ENCODE data around the gene RSPH3.
"Not testable (repeated sequence)": the region's sequence is repeated elsewhere in the genome, so short reads cannot be mapped to it uniquely, and the experiment has no call there.

The RSPH3 gene, protein sequence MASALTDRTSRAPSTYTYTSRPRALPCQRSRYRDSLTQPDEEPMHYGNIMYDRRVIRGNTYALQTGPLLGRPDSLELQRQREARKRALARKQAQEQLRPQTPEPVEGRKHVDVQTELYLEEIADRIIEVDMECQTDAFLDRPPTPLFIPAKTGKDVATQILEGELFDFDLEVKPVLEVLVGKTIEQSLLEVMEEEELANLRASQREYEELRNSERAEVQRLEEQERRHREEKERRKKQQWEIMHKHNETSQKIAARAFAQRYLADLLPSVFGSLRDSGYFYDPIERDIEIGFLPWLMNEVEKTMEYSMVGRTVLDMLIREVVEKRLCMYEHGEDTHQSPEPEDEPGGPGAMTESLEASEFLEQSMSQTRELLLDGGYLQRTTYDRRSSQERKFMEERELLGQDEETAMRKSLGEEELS

DNA sequence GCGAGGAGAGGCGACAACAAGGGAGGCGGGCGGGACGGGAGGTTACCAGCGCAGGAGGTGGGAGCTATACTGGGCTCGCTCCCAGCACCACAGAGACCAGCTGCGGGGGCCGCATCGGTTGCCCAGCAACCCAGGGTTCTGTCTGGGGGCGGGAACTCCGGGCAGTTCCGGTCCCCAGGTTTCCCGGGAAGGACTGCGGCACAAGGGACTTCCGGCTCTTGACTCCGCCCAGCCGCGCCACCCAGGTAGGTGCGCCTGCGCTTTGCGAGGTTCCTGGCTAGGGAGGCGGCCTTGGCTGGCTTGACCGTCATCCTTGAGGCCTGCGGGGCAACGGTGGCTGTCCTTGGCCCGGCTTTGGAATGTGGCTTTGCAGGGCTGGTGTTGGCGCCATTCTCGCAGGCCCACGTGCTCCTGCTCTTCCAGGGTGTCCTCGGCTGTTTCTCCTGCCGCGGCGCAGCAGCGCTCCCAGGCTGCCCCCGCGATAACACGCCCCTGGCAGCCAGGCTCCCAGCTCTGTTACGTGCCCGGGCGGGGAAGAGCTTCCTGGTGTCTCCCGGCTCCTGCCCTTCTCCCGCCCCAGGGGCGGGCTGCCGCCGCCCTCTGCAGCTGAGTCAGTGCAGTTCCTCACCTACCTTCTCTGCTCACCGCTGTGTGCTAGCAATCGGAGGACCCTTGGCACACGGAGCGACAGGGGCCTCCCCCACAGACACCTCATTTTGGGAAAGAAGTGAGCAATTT lies at the start of gene RSPH3:
Gene RSPH3, minus strand, starts transcription at position 537 of the 738 bp plus-strand sequence. CDS start 652 bp downstream, outside the sequence.
- DNase-seq, result peak; percentile 92

DNA sequence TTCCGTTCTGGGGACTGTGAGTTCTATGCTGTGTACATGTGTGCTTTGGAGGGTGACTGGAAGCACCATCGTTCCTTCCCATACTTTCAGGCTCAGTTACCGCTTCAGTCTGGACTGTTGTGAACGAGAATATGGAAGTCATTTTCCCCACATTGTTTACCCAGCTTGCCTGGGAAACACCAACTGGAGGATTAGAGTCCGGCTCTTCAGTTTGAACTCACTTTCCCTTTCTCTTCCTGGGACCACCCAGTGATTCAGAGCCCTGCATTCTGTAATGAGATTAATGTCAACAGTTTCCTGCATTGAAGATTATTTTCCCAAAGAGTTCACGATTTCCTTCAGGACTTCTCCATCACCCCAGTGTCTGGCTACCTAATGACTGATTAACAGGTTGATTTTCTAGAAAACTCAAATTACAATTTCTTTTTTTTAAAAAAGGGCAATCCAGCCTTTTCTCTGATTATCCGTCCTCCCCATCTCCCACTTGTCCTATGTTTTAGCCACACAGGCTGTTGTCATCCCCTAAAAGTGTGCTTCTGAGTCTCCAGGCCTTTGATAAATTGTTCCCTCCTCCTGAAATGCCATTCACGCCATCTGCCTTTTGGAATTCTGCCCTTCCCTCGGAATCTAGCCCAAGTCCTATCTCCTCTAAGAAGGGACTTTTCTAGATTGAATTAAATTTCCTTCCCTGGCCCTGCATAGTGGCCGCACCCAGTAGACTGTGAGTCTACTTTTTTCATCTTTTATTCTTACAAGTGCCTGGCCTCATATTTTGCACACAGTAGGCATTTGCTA lies 48.1 kb upstream of the RSPH3 start:
- no peak for DNase-seq

DNA sequence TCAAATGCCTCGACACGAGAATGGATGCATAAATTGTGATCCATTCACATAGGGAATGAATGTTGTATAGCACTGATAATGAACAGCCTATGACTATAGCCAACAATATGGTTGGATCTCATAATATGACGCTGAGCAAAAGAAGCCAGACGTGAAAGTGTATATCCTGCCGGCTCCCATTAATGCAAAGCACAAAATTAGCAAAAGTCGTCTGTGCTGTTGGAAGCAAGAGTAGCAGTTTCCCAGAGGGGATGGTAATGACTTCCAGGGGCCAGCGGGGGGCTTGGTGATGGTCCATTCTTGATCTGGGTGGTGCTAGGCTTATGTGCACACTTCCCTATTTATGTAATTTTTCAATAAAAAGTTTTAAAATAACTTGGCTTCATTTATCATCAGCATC lies 45.8 kb upstream of the RSPH3 start:
- no peak for DNase-seq

DNA sequence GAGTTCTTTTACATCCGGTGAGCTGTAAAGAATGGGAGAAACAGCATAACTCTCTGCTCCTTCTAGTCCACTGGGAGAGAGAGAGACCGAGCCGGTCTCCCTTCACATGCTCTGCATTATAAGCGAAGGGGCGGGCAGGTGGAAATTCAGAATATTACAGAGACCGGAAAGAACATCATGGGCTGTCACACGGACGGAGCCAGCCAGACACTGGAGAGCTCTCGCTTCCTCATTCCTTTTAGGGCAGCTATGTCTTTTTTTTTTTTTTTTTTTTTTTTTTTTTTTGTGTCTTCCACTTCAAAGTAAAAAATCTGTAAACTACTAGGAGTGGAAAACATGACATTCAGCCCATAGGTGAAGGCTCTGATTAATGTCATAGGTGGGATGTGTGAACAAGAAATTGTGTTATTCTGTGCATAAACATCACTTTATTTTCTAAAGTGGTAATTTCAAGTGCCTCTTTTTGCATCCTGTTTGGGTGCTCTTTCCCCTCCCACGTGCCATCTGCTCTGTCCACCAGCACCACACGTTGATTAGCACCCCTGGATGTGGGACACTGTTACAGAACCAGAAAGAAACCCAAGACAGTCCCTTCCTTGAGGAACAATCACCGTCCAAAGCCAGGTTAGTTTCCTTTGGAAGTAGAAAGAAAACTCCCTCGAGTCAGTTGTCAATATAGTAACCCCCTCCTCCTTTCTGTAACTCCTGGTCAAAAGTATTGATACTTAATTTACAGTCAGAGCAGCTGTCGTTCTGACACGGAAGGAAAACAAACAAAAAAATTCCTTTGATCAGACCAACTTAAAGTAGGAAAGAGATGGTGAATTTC lies 45.1 kb upstream of the RSPH3 start, which contains the start of gene TAGAP:
Gene TAGAP, minus strand, starts transcription at position 93 of the 829 bp plus-strand sequence. CDS start 845 bp downstream, outside the sequence.
- no peak for DNase-seq

DNA sequence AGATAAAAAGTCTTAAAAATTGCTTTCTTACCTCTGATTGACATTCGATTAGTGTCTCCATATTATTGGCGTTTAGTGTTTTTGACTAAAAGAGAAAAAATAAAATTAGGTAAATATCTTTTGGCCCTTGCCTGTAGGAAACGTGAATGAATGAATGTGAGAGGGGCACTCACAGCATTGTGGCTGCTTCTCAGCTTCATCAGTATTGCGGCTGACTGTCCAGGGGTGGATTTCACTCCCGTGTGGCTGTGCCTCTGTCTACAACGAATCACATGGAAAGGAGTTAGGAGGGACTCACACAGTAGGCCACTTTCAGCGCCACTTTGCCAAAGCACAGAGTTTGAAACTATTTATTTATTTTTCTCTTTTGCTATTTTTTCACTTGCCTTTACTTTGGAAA lies 43.9 kb upstream of the RSPH3 start:
- no peak for DNase-seq

DNA sequence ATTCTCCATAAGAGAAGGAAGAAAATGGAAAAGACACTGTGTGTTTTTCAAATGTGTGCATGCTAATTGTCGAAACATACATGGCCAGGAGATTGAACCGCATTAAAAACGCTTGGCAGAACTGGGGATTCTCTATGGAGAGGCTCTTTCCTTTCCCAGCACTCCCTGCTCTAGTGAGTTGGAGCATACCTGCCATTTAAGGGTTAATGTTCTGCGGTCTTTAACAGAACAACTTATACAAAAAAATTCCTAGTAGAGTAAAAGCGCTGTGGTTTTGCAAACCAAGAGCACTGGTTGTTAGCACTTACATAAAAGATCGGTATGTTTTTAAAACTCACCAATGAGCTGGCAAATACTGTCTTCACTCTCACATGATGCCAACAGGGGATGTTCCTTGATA lies 43.2 kb upstream of the RSPH3 start:
- peak; percentile 12 for DNase-seq

DNA sequence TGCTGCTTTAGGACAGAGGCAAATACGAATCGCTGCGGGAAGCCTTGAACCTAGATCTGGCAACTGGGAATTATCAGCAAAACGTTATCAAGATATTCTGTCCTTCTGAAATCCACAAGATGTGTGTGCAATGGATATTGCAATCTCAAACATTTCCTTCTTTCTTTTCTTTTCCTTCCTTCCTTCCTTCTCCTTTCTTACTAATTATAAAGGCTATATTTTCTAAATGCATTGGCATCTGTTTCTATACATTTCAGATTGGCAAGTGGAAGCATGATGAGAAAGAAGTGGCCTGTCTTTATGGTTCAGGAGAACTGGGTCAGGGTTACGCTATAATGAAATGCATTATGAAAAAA lies 42.8 kb upstream of the RSPH3 start:
- DNase-seq, result no peak

DNA sequence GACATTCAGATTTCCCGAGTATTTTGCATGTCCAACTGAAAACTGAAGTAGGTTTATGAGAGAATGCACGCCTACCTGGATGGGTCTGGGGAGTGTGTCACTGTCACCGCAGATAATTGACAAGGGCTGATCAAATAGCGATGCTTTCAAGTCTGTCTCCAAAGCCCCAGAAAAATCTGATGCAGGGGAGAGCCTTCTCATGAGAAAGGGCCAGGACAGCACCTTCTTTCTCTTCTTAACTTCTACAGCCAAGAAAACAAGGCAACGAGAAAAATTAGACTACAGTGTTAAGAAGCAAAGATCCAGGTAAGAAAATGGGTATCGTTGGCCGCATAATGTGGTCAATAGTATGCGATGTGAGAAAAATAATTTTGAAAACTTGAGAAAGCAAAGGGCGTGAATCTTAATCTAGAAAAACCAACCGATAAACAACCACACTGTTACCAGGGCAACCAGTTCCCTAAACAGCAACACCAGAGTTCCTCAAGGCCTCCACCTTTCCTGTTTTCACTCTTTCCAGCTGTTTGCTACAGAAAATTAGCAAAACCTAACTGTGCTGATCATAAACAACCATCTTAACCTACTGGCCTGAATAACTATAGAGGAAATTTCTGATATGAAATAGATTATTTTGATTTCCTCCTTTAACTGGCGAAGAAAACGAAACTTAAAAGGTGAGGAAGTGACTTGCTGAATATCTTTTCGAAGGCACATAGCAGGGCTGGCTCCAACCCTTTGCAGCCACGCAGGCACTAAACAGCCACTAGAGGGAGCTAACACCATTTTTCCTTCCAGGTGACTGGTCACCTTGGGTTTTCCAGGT lies 42.2 kb upstream of the RSPH3 start:
- DNase-seq, result peak; percentile 42

DNA sequence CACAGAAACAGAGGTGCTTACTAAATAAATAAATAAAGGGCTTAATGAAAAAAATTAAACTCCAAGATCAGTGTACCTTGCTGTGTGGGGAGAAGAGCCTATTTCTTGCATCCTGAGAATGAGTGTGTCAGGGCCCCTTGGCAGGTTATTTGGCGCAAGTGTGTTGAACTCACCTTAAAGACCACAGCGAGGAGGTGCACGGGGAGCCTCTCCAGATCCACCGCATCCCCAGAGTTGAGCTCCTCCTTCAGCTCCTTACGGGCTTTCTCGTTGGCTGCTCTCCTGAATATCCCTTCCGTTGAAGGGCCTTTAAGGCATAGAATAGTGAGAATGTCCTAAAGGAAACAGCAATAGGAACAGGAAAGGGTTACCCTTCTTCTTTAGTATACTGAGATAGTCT lies 41.2 kb upstream of the RSPH3 start:
- DNase-seq, result no peak

DNA sequence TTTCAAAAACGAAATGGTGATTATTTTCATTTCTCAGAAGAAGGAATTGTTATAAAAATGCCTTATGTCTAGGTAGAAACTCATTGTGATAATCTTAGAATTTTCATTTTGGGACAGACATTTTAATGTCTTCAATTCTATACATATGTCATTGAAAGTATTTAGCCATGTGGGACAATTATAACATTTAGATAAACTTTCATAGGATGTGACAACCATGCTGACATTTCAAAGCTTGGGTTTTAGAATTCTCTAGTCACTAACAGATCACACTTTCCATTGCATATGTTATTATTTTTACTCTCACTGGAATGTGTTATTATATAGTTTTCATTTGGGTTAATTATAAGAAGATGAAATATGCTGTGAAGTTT lies 39.9 kb upstream of the RSPH3 start:
- no peak for DNase-seq

DNA sequence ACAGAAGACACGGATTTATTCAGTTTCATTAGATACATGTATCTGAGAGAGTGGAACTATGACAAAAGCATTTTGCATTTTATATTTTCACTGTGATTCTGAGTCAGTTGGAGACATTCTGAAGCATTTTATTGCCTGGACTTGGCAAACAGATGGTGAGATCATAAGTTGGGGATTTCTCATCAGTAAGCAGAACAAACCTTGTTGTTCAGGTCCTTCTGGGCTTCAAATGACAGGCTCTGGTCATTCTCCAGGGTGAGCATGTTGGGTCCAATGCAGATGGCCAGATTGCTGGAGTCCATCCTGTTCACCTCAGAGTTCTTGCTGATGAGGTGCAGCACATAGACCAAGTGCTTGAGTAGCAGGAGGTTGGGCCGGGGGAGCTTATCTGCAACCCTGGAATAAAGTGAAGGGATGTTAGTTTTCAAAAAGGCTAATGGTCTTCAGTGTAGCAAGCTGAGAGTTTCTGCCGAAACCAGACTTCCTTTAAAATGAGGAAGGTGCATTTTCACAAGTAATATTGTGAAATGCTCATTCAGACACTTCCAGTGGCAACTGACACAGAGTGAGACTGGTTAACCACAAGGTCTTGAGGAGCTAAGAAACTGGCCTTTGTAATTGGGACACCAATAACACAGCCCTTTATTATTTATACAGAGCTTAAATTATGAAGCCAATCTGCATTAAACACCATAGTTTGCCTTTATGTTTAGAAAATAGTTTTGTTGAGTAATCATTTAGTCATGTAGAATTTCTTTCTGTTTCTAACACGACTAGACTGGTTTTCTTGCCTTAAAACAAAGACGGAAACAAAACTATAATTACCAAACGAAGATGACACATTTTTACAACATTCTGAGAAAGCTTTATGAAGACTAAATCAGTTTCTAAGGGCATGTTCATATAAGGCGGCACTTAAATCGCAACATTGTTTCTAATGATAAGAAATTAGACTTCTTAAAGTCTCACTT lies 39.2 kb upstream of the RSPH3 start:
- DNase-seq, result peak; percentile 50

DNA sequence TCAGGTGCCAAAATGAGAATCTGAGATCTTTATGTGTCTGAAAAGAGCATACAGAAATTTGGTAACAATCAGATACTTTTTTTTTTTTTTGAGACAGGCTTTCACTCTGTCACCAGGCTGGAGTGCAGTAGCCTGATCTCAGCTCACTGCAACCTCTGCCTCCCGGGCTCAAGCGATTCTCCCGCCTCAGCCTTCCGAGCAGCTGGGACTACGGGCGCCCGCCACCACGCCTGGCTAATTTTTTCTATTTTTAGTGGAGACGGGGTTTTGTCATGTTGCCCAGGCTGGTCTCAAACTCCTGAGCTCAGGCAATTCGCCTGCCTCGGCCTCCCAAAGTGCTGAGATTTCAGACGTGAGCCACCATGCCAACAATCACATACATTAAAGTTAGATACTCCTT lies 38.3 kb upstream of the RSPH3 start:
- not testable (repeated sequence) for DNase-seq

DNA sequence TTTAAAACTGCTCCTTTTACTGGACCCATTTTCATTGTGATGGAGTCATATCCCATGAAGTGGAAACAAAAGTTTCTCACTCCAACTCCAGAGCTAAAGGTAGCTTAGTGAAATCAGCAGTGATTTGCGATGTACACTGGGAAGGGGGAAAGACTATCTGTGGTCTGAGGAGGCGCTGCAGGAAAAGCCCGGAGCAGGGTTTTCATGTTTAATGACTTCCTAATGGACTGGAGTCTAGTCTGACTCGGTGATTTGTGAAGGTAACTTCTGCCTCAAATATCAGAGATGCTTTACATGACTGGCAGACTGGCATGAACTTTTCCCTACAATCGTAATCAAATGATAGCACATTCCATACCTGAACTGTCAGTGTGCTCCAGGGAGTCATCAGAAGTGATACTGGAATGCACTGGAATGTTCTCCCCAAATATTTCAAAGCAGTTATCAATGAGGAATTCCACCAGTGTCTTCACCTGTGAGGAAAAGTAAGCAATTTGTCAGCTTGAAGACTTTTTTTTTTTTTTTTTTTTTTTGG lies 37.8 kb upstream of the RSPH3 start:
- DNase-seq, result no peak

DNA sequence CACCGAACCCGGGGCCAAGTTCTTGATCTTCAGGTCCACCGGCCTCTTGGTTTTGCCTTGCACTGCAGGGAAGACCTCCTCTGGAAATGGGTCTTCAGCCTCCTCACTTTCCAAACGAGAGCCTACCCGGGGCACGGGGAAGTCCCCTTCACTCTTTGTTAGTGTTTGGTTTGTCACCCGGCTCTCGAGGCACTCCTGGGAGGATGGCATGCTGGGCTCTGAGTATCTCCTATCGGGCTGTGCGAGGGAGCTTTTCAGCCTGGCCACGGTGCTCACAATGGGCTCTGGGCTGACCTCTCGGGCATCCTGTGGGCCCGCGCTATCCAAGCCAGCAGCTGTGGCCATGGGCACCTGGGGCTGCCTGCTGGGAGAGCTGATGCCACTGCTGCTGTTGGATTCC lies 36.7 kb upstream of the RSPH3 start:
- DNase-seq, result no peak

DNA sequence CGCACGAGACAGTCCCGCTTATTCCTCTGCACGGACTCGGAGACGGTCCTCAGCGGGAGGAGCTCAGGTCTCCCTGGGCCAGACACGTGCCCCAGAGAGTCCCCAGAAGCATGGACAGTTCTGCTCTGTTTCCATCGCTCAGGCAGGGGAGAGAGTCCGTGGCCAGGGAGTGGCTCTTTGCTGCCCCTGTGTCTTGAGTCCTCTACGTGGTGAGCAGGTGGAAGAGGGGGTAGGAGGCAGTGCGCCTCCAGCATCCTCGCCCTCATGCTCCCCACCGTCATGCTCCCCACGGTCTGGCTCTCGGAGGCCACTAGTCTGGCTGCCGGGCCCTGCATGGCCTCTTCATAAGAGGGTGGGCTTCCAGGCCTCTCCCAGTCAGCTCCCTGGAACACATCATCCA lies 35.9 kb upstream of the RSPH3 start:
- DNase-seq, result no peak

DNA sequence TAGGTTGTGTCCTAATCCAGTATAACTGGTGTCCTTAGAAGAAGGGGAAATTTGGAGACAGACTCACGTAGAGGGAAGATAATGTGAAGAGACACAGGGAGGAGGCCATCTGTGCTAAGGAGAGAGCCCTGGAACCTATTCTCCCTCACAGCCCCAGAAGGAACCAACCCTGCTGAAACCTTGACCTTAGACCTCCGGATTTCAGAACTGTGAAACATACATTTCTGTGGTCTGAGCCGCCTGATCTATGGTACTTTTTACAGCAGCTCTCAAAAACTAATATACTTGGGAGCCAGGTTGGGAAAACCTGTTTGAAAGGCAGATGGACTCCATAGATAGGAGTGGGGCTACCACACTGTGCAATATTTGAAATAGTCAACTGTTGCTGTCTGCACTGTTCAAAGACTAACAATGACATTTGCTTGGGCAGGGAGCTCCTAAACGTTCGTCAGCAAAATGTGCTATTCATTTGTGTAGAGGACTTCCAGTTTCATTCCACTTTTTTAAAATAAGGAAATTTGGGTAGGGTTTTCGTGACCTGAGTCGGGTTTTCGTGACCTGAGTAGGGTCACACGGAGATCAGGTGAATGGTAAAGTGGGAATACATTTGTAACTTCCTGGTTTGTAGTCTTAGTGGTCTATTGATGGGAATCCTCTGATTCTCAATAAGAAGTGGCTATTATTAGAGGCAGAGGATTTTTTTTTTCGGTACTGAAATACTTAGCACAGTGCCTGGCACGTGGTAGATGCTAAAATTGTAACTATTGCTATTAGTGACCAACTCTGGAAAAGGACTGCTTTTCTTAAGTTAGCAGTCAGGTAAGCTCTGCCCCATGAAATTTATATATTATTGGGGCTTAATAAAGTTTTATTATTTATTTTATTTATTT lies 33.4 kb upstream of the RSPH3 start:
- no peak for DNase-seq

DNA sequence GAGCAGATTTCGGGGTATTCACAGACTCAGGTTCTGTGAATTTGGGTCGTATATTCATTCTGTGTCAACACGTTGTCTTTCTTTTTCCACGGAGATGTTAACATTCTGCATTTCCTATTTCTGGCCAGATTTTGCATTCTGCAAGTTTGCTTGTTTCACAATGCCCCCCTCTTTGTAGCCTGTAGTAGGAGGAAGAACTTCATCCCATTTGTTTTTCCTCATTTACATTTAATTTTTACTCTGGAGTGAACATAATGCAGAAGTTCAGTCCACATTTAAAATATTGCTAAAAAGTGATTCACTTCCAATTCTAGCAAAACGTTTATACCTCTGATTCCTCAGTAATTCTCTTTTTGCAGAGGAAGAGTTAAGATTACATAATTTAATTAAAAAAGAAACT lies 31.8 kb upstream of the RSPH3 start:
- DNase-seq, result no peak

DNA sequence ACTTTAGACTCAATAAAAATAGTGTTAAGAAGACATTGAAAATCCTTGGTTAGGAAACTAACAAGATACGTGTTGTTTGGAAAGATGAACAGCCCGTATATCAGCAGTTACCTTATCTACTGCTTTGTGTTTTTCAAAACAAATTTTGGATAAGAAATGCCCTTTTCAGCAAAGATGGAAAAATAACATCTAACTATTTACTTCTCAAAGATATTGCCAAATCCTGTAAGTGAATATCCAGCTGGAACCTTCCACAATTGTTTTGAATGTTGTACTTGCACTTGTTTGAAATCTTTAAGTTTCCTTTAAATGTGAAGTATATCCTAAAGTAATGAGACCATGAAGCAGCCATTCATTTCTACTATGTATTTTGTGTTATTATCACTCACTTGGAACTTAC lies 30.2 kb upstream of the RSPH3 start:
- no peak for DNase-seq

DNA sequence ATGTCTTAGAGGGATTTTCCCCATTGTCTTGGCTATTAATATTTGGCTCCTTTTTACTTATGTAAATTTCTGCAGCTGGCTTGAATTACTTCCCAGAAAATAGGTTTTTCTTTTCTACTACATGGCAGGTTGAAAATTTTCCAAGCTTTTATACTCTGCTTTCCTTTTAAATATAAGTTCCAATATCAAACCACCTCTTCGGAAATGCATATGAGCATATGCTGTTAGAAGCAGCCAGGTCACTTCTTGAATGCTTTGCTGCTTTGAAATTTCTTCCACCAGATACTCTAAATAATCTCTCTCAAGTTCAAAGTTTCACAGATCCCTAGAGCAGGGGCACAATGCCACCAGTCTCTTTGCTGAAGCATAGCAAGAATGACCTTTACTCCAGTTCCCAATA lies 25.2 kb upstream of the RSPH3 start:
- DNase-seq, result not testable (repeated sequence)

Data from fibroblast of skin of right biceps (primary cell).